Pancreas (tissue), 10 donors: Measurements from ENCODE around the gene PPM1A. TPM values are rescaled to one million over a fixed set of nuclear protein-coding genes. Genes with fewer than 3 reads are reported as not detected.
A peak's percentile ranks its signal among the peaks of the same experiment; 100 is the strongest.

Experiments
- ATAC-seq, 4 donors: fragments of 200-7000 bp; cut with Tn5 transposase; one replicate each; pipeline versions ENCODE4 v1.8.0 to v1.9.1; 2020; ENCODE audit warnings: mild to moderate bottlenecking in 4 of 4, moderate library complexity in 4 of 4
- DNase-seq, 6 donors: peaks; one replicate each; pipeline ENCODE4 v3.0.0-alpha.2; 2020
- FAIRE-seq: peaks from 2 replicates; lab custom pipeline; 2012; peaks lifted over from hg19 to GRCh38; lab: Jason Lieb, UNC
- H3K27ac ChIP-seq, 4 donors: fragments of 200-600 bp; sonication (generic); 1 replicate in 3 of 4; 2 replicates in 1 of 4; pipeline versions ENCODE4 v1.5.0 to v1.8.0; 2020
- H3K27me3 ChIP-seq, 4 donors: fragments of 200-600 bp; one replicate each; pipeline ENCODE4 v1.8.0; 2021
- H3K36me3 ChIP-seq, 3 donors: fragments of 200-600 bp; sonication (generic) in 1 of 3; one replicate each; pipeline versions ENCODE4 v1.5.0 to v1.8.0; 2020 to 2021
- H3K4me1 ChIP-seq, 3 donors: fragments of 200-600 bp; one replicate each; pipeline ENCODE4 v1.8.0; 2021
- H3K4me3 ChIP-seq, 4 donors: fragments of 200-600 bp; sonication (generic) in 2 of 4; one replicate each; pipeline versions ENCODE4 v1.5.0 to v1.8.0; 2020 to 2021
- H3K9me3 ChIP-seq, 4 donors: fragments of 200-600 bp; one replicate each; pipeline ENCODE4 v1.8.0; 2021
- CTCF ChIP-seq, 4 donors: fragments of 200-600 bp; sonication (generic) in 3 of 4; IDR thresholded peaks; one replicate each; pipeline versions ENCODE4 v1.5.0 to v1.8.0; 2021; ENCODE audit warnings: antibody characterized with exemption in 4 of 4
- WGBS, 2 donors: extraction: QIAGEN DNeasy Blood & Tissue Kit; methylation state at CpG; one replicate each; pipeline ENCODE4 v1.1.7; 2013; 5-methylcytosine and 5-hydroxymethylcytosine counted together
- intact Hi-C, 3 donors: fragments of 100-400 bp; cut with DNase I; formaldehyde crosslinking; loops; one replicate each; pipeline versions ENCODE4 v1.11.1 to v1.14.2; 2022
- polyA plus RNA-seq, 2 donors: library from polyadenylated mRNA; stranded (reverse); fragments of 200-250 nt; gene quantifications; one replicate each; pipeline ENCODE4 v1.2.3, GENCODE V29; 2013
- total RNA-seq, 6 donors: library from RNA; stranded (reverse); fragmentation: NEBNext Ultra II Directional in 4 of 6; extraction: Animal tissue kit (Norgen Biotek cat#: 25700) in 4 of 6; gene quantifications; one replicate each; pipeline versions ENCODE4 v1.2.1 to v1.2.4, GENCODE V29; 2021 to 2023
- donor health status: healthy with polysubstance abuse.
- donor health status: DM: no; HTN: no; CAD: no; lungs with moderate emphysema.
- donor health status: DM: no; HTN: no; CAD: no.
- donor health status: control.
- donor health status: control.
- donor health status: Bipolar disorder and iron deficiency.
- donor health status: DM: yes; HTN: yes; CAD: no.
- donor health status: DM: no; HTN: no; CAD: no.
- donor health status: DM: no; HTN: no; CAD: no.
- donor health status: DM: yes; HTN: yes; CAD: no.

The PPM1A gene
- total and polyA plus RNA-seq, 8 donors: 10.0 to 32.3 (median 23.7) TPM

- H3K4me3 ChIP-seq: no peak overlapping the region
- H3K4me1 ChIP-seq: peaks cover 0 to 6% (median 0%) of the 10 kb centered on the region in 3 donors
- H3K27me3 ChIP-seq: no peaks in the 10 kb centered on the region
- FAIRE-seq (no peak), DNase-seq (no peak), ATAC-seq (no peak)
- WGBS, 2 donors: 72 to 79% methylated on average over 2 of the region's 2 CpGs
- no peaks in the 10 kb centered on the region for H3K36me3 ChIP-seq
- no peaks in the 10 kb centered on the region for H3K9me3 ChIP-seq
- no peak for TF ChIP-seq CTCF (IDR thresholded peaks at IDR 0.05)
- no peak overlapping the region for H3K27ac ChIP-seq
- intact Hi-C loops: no loop called here
Observed at GRCh38 chr14:60326274-60326673, 77.3 kb downstream of the PPM1A start.

GRCh38 chr14:60327447-60328331 lies 78.7 kb downstream of the PPM1A start:
- ATAC-seq (peak; percentile 70 to 79 (median 76)), DNase-seq (peak; percentile 69 to 87 (median 72)), FAIRE-seq (no peak)
- Histone ChIP-seq H3K4me3 (peak overlapping the region; percentile 26 to 55 (median 41)), H3K36me3 (no peaks in the 10 kb centered on the region), H3K27ac (peak overlapping the region; percentile 57 to 79 (median 70)), H3K9me3 (no peaks in the 10 kb centered on the region), H3K27me3 (no peaks in the 10 kb centered on the region), H3K4me1 (peaks cover 0 to 6% (median 0%) of the 10 kb centered on the region in 3 donors)
- no peak for TF ChIP-seq CTCF (IDR thresholded peaks at IDR 0.05)
- intact Hi-C loops: no loop called here
- 4 to 5% methylated on average over 58 of the region's 58 CpGs for WGBS, 2 donors

GRCh38 chr14:60328583-60328982 lies 79.6 kb downstream of the PPM1A start:
- H3K27me3 ChIP-seq: no peaks in the 10 kb centered on the region
- no peak for FAIRE-seq
- DNase-seq: no peak
- H3K27ac ChIP-seq: no peak overlapping the region
- H3K4me3 ChIP-seq: peak overlapping the region in 2 of 4 donors; percentile 38 to 55
- WGBS, 2 donors: 73 to 80% methylated on average over 6 of the region's 6 CpGs
- H3K9me3 ChIP-seq: no peaks in the 10 kb centered on the region
- peaks cover 0 to 6% (median 0%) of the 10 kb centered on the region in 3 donors for H3K4me1 ChIP-seq
- ATAC-seq: no peak
- TF ChIP-seq CTCF (IDR thresholded peaks at IDR 0.05): no peak
- no peaks in the 10 kb centered on the region for H3K36me3 ChIP-seq
- intact Hi-C loops: no loop called here

GRCh38 chr14:60329274-60329673 lies 80.3 kb downstream of the PPM1A start:
- Histone ChIP-seq H3K27me3 (no peaks in the 10 kb centered on the region), H3K27ac (no peak overlapping the region), H3K4me1 (peaks cover 0 to 6% (median 0%) of the 10 kb centered on the region in 3 donors), H3K36me3 (no peaks in the 10 kb centered on the region), H3K4me3 (no peak overlapping the region), H3K9me3 (no peaks in the 10 kb centered on the region)
- DNase-seq: no peak
- no peak for FAIRE-seq
- TF ChIP-seq CTCF (IDR thresholded peaks at IDR 0.05): no peak
- intact Hi-C loops: no loop called here
- 79 to 82% methylated on average over 2 of the region's 2 CpGs for WGBS, 2 donors
- no peak for ATAC-seq
